Right renal pelvis (tissue), 4 donors: ENCODE measurements around the gene AKT2. TPM values are rescaled to one million over a fixed set of nuclear protein-coding genes. Genes with fewer than 3 reads are reported as not detected.

Experiments
- DNase-seq, 4 donors: peaks; one replicate each; pipeline ENCODE4 v3.0.0-alpha.2; 2013; ENCODE audit warnings: low read depth in 4 of 4, low spot score in 3 of 4, missing footprints in 1 of 4
- polyA plus RNA-seq, 4 donors: library from polyadenylated mRNA; unstranded; fragments of 120-200 nt; gene quantifications; one replicate each; pipeline ENCODE4 v1.2.1, GENCODE V29; 2013; ENCODE audit not compliant: insufficient read length in 4 of 4

AKT2 gene
- polyA plus RNA-seq, 4 donors: 148 to 179 (median 157) TPM

- no peak for DNase-seq
Measured at GRCh38 chr19:40255619-40256166, 29.5 kb downstream of the AKT2 start.

GRCh38 chr19:40254714-40255418 is 30.3 kb downstream of the AKT2 start:
- DNase-seq: no peak

- DNase-seq: no peak
Measured at GRCh38 chr19:40253611-40254092, 31.5 kb downstream of the AKT2 start.

- no peak for DNase-seq
Measured at GRCh38 chr19:40252395-40252794, 32.8 kb downstream of the AKT2 start.

GRCh38 chr19:40251991-40252390 is 33.2 kb downstream of the AKT2 start:
- DNase-seq: no peak

GRCh38 chr19:40251244-40251643 is 33.9 kb downstream of the AKT2 start:
- no peak for DNase-seq

- DNase-seq: no peak
Measured at GRCh38 chr19:40249781-40250180, 35.4 kb downstream of the AKT2 start.

GRCh38 chr19:40249201-40249600 is 35.9 kb downstream of the AKT2 start:
- no peak for DNase-seq

- DNase-seq: no peak
Measured at GRCh38 chr19:40247735-40248262, 37.3 kb downstream of the AKT2 start.

GRCh38 chr19:40247178-40247577 is 38.0 kb downstream of the AKT2 start:
- no peak for DNase-seq

GRCh38 chr19:40246292-40247073 is 38.7 kb downstream of the AKT2 start:
- DNase-seq: no peak

GRCh38 chr19:40245506-40246128 is 39.5 kb downstream of the AKT2 start:
- DNase-seq: no peak

- DNase-seq: no peak
Measured at GRCh38 chr19:40244579-40245317, 40.4 kb downstream of the AKT2 start.

- DNase-seq: no peak
Measured at GRCh38 chr19:40243181-40243580, 42.0 kb downstream of the AKT2 start.

GRCh38 chr19:40242480-40242879 is 42.7 kb downstream of the AKT2 start:
- no peak for DNase-seq

GRCh38 chr19:40241809-40242384 is 43.2 kb downstream of the AKT2 start:
- DNase-seq: no peak

GRCh38 chr19:40241125-40241808 is 43.9 kb downstream of the AKT2 start:
- no peak for DNase-seq

GRCh38 chr19:40240332-40240731 is 44.8 kb downstream of the AKT2 start:
- DNase-seq: no peak
